NCI-H345 treated with DMSO at 0.1 percent for 48 hours (cell line): Measurements from ENCODE around the gene SEMA4G.
A peak's percentile ranks its signal among the peaks of the same experiment; 100 is the strongest.

Experiments used
- DNase-seq: peaks from one replicate; lab custom pipeline; 2025; ENCODE audit not compliant: unreplicated experiment; lab: John Stamatoyannopoulos, UW

Gene SEMA4G

DNA sequence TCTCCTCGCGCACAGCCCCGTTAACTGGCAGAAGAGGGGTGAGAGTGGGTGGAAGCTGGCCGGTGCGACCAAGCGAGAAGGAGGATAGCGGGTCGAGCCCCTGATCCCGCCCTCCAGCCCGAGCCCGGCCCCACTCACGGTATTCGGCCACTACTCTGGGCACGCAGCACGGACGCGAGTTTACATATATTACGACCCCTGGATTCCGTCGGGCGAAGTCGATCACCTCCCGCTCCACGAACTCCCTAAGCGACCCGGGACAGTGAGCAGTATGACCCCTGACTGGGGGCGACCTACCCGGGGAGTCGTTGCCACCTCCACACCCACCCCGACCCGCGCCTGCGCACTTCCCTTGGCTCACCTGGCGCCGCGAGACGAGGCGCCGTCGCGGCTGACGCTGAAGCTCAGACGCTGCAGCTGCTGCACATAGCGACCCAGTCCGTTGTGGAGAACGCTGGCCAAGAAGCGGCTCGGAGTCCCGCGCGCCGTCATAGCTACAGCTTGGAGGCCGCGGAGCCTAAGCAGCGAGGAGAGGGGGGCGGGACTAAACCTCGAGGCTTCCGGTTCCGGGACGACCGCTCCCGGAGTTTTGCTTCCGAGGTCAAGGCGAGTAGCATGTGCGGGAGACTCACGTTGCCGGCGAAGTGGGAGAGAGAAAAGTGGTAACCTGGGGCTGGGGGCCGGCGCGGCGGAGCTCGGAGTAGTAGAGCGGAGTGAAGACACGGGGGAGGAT, 17.8 kb downstream of the SEMA4G start, which contains the start of the genes MRPL43 and TWNK:
MRPL43 (minus strand) TSS at position 546 of the 733 bp plus-strand sequence; CDS start at position 492, 54 bp downstream.
TWNK (plus strand) TSS at position 592 of the 733 bp plus-strand sequence. CDS start 668 bp downstream, outside the sequence.
- peak; percentile 38 for DNase-seq

DNA sequence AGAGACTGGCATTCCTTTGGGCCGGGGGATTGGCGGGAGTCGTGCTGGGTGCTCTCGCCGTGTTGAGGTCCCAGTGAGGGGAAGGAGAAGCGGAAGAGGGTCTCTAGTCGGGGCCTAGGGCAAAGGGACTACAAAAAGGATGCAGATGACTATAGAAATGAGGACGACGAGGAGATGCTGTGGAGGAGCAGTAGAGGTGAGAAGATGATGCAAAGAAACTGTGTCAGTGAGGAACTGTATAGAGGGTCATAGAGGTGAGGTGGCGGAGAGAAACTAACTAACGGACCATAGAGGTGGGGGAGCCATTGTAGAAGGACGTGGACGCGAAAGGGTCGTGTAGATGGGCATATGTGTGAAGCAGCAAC, 18.4 kb downstream of the SEMA4G start:
- no peak for DNase-seq

DNA sequence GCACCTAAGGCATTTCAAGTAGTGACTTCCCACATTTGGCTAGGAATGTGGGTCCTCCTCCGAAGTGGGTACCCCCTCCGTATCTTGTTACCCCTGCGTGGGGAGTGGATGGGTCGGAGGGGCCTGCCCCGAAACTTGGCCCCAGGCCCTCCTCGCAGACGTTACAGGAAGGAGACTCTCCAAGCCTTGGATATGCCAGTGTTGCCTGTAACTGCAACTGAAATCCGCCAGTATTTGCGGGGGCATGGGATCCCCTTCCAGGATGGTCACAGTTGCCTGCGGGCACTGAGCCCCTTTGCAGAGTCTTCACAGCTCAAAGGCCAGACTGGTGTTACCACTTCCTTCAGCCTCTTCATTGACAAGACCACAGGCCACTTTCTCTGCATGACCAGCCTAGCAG, 18.9 kb downstream of the SEMA4G start:
- no peak for DNase-seq

DNA sequence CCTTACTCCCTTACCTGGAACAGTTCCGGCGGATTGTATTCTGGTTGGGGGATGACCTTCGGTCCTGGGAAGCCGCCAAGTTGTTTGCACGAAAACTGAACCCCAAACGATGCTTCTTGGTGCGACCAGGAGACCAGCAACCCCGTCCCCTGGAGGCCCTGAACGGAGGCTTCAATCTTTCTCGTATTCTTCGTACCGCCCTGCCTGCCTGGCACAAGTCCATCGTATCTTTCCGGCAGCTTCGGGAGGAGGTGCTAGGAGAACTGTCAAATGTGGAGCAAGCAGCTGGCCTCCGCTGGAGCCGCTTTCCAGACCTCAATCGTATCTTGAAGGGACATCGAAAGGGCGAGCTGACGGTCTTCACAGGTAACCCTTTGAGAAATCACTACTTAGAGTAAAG, 19.8 kb downstream of the SEMA4G start:
- DNase-seq, result no peak

DNA sequence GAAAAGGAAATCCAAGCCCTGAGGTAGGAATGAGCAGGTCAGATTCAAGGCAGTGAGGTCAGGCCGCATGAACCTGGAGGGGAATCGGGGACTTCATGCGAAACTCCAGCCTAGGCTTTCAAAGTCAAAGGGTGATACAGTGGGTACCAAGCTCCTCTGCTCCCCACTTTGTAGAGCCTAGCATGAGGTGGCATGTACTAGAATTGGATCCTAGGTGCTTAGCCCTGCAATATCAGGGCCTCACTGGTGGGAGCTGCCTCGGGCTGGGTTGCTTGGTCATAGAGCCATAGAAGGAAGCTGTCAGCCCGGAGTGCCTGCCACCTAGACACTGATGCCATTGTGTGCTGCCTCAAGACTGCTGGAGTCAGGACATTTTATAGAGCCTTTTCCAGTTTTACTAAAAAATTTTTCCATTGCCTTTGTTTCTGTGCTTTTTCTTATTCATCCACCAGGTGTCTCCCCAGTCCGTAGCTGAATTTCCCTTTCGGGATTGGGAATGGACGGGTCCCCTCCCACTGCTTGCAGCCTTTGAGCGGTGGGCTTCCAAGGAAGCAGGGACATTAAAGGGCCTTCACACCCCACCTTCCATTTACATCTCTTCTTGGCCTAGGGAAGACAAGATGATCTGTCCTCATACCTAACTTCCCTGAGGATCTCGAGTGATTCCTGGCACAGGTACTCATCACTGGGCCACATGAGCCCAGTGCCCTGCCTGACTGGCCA, 24.8 kb downstream of the SEMA4G start:
- no peak for DNase-seq

DNA sequence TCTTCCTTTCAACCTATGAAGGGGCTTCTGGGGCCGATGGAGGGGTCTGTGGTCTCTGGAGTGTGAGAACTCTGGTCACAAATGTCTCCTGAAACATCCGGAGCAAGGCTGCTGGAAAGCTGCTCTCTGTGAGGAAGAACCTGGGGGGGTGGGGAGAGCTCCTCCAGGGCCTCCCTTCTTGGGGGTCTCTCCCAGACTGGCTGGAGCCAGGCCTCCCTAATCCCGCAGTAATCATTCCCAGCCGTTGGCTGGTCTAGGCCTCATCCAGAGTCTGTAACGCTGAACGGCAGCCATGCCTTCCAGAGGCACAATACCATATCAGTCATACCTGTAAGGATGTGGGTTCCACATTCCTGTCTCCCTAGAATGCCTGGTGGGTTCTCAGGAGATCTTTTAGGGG, 25.9 kb downstream of the SEMA4G start:
- DNase-seq, result no peak

DNA sequence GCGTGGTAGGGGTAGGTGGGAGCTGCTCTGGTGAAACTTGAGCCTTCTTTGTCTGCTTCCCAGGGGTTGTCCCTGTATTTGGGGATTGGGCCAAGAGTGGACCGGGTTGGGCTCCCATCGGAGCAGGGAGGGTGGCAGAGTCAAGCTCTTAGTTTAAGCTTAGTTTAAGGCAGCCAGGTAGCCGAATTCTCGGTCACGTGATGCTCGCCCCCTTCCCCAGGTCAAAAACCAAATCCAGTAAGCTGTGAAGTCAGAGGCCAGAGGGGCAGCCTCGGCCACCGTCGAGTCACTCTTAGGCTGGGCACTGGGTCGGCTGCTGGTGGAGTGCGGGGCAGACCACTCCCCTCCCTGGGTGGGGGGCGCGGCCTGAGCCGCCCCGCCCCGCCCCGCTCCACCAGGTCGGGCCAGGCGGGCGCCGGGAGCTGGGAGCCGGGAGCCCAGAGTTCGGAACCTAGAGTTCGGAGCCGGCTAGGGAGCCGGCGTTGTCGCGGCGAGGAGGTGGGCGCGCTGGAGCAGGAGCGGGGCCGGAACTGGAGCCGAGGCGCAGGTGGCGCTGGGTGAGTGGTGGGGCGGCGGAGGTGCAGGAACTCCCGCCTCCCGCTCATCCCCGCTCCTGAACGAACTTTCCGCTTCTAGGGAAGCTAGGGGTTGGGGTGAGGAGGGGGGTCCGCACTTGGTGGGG, 27.5 kb downstream of the SEMA4G start:
- peak; percentile 24 for DNase-seq

DNA sequence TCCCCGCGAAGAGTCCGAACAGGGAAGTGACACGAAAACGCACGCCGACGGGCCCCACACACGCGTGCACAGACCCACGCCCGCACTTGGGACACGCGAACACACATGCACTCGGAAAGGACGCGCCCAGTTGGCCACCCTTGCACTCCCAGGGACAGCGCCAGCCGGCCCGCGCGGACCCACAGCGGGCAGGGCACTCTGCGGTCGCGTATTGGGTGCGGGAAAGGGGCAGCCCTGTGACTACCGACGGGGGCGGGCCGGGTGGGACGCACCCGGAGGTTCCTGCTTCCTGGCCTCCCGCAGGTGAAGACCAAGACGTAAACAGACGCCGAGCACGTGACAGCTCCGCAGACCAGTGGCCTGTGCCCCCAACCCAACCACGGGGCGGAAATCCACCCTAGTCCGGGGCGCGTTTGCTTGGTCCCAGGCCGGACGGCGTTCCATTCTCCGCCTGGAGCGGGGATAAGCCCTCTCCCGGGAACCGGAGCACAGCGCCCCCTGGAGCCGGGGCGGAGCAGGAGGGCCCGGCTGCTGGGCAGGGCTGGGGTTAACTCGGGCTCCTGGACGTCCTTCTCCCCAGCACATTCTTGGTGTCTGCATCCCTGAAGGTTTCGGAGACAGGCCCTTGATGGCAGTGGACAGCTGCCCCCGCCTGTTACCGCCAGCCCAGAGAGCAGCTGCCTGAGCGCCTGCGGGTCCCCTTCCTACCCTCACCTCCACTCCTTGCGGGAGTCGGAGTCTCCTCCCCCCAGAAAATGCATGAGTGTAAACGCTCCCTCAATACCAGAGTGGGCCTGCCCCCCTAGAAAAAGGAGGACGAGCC, 28.3 kb downstream of the SEMA4G start:
- DNase-seq, result peak; percentile 48

DNA sequence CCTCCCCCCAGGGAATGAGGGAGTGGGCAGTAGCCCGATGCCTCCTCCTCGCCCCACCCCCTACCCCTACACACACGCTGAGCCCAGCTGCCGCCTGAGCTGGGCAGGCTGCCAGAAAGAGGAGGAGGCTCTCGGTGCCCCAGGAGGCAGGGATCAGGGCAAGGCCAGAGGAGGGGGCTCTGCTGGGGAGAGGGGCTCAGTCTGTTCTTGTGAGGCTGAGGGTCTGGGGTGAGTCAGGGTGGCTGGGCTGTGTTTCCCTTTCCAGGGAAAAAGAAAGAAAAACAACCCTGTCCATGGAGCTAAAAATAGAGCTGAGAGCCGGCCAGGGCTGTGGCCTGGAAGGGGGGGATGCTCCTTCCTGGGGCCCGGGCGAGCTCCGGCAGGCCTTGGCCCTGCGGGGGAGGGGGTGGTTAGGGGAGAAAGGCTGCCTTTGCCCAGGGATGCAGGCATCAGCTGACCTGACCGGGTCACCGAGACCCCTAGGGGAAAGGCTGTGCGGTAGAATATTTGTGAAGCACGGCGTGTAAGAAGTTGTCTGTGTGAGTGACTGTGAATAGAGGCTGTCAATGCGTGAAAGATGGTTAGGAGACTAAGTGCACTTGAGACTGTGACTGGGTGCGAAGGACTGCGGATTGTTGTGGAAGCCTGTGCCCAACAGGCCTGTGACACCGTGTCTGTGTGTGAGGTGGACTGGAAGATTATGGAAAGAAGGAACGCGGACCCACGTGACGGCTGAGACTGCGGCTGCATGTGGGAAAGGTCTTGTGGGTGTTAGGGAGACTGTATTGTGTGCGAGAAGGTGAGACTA, 29.1 kb downstream of the SEMA4G start:
- DNase-seq, result peak; percentile 82

DNA sequence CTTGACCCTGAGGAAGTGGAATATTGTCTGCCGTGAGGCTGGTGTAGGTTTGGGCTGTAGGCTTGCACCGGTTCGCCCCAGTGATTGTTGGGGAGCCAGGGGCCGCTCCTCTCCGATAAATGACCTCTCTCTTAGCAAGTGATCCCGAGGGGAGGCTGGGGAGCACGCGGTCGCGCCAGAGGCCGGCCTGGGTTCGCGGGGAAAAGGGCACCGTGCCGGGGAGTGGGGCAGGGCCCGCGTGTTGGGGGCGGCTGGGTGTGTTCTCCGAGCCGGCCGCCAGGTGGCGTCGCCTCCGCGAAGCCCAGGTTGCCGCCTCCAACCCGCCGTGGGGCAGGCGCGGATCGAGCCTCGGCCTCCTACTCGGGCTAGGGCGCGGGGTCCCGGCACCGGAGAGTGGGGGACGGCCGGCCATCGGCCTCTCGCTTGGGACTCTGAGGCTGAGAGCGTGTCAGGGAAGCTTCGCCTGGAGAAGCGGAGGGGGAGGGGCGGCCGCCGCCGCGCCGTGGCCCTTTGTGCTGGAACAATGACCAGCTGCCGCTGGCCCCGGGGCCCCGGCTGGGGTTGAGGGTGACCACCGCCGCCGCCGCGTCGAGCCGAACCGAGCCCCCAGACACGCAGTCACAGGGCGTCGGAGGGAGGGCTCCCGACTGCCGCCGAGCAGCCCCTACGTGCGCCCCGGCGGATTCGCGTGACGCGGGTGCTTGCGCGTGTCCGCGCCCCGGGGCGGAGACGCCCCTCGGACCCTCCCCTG, 29.9 kb downstream of the SEMA4G start:
- DNase-seq, result peak; percentile 24

DNA sequence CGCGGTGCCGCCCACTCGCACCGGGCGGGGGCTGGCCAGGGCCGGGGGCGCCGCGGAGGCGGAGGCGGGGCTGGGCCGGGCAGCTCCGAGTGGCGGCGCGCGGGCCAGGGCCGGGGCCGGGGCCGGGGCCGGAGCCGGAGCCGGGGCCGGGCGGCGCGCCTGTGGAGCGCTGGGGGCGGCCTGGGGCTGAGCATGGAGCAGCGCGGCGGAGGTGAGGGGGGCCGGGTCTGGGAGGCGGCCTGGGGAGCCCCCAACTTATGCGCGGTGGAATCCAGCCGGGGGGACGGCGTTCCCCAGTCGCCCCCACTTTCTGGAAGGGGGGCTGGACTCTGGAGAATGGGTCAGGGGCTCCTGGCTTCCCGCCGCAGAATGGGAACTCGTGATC, 30.4 kb downstream of the SEMA4G start, which contains the start of gene LZTS2:
LZTS2 (plus strand) TSS at position 67 of the 385 bp plus-strand sequence. CDS start 2,731 bp downstream, outside the sequence.
- DNase-seq, result no peak

DNA sequence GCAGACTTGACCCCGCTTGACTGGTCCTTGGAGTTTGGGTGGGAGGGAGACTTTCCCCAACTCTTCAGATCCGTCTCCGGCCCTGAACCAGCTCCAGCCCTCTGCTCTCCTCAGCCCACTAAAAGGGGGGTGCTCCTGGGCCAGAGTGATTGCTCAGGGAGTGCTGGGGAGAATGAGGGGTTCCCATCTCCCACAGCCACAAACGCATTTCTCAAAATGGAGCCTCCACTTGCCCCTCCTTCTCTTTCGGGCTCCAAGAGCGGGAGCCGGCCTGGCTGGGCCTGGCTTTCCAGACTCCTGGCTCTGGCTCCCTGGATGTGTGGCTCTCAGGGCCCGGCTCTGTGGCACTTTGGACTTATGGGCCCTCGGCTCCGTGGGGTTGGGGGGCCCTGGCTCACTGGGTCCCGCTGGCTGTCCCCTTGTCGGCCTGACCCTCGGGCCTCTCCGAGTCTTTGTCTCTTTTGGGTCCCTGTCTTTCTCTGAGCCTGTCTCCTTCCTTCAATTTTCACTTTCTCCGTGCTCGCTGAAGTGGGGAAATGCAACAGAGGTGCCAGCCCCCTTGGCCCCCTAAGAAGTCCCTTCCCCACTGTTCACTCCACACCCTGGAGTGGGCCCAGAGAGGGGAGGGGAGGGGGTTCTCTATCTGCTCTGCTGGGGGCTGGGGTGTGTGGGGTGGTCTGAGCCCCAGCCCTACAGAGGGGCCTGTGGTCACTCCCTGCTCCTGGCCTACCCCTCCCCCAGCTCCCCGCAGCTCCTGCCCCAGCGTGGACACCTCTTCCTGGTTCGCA, 31.0 kb downstream of the SEMA4G start:
- no peak for DNase-seq

DNA sequence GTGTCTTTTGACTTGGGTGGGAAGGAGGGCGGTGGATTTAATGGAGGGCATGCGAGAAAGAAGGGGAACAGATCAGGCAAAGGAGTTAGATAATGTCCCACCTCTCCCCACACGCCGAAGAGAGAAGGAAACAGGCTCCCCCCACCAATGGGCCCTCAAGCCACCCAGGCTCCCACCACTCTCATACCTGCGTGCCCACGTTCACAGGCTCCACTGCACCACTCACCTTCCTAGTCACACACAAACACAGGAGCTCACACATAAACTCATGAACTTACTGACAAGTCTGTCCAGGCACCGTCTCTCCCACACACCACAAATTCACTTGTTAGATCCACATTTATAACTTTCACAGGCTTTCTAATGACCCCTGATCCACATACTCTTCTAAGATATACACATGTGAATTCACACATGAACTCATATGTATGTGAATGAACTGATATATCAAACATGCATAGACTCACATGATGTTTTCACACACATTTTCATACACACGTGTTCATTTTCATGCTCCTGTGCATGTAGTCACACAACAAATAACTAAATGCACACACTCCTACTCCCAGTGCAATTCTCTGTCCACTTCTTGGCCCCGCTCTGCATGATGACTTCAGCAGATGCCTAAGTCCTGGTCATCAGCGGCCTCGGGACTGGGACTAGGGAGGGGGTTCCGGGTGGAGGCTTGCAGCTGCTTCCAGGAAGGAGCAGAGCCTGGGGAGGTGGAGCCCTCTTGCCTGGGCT, 31.8 kb downstream of the SEMA4G start:
- no peak for DNase-seq

DNA sequence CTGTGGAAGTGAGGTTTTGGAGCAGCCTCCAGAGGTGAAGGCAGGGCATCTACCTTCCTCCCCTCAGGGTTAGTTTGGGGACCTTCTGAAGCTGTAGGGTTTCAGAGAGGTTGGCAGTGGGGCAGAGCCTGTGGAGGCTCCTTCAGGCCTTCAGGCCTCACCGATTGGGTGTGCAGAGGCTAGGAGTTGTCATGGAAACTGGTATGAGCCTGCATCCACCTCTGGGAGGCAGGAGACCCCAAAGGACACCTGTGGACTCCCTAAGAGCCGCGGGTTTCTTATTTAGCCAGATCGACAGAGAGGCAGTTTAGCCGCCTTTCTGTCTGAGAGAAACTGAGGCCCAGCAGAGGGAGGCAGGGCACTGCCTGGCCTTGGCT, 32.3 kb downstream of the SEMA4G start:
- no peak for DNase-seq

DNA sequence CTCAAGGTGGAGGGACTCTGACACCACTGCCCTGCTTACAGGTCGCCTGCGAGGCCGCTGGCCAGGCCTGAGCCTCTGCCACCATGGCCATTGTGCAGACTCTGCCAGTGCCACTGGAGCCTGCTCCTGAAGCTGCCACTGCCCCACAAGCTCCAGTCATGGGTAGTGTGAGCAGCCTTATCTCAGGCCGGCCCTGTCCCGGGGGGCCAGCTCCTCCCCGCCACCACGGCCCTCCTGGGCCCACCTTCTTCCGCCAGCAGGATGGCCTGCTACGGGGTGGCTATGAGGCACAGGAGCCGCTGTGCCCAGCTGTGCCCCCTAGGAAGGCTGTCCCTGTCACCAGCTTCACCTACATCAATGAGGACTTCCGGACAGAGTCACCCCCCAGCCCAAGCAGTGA, 33.2 kb downstream of the SEMA4G start:
- DNase-seq, result no peak

DNA sequence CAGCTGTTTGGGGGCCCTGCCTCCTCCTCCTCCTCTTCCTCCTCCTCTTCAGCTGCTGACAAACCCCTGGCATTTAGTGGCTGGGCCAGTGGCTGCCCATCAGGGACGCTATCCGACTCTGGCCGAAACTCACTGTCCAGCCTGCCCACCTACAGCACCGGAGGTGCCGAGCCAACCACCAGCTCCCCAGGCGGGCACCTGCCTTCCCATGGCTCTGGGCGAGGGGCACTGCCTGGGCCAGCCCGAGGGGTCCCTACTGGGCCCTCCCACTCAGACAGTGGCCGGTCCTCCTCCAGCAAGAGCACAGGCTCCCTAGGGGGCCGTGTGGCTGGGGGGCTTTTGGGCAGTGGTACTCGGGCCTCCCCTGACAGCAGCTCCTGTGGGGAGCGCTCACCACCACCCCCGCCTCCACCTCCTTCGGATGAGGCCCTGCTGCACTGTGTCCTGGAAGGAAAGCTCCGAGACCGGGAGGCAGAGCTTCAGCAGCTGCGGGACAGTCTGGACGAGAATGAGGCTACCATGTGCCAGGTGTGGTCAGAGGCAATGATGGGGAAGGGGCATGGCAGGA, 34.4 kb downstream of the SEMA4G start:
- no peak for DNase-seq

DNA sequence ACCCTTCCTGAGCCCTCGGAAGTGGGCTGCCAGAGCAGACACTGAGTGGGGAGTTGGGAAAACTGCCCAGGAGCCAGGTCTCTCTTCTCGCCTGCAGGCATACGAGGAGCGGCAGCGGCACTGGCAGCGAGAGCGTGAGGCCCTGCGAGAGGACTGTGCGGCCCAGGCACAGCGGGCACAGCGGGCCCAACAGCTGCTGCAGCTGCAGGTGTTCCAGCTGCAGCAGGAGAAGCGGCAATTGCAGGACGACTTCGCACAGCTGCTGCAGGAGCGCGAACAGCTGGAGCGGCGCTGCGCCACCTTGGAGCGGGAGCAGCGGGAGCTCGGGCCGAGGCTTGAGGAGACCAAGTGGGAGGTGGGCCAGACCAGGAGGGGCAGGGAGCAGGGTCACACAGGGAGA, 36.1 kb downstream of the SEMA4G start:
- DNase-seq, result no peak
